ENCODE measurements around the gene SPACA4.

DNA sequence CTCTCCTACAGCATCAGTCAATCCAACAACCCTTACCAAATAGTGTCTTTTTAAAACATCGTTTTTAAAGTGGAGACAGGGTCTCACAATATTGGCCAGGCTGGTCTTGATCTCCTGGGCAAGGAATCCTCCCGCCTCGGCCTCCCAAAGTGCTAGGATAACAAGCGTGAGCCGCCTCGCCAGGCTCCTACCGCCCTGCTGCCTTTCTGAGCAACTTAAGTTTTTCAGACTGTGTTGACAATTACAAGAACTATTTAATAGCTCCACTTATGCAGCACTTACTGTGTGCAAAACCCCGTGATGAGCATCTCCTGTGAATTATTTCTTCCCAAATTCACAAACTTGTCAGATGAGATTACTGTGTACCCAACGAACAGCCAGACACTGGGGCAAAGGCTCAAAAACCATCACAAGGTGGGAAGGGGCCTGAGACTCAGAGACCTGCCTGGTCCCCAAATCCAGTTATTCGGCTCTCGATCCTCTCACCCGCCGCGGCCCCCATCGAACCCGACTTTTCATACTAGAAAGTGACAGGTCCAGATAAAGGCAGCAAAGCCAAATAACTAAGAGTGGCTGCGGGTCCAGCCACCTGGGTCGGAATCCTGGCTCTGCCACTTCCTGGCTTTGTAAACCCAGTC lies 11.9 kb downstream of the SPACA4 start:
- TF ChIP-seq, protein P1, sequence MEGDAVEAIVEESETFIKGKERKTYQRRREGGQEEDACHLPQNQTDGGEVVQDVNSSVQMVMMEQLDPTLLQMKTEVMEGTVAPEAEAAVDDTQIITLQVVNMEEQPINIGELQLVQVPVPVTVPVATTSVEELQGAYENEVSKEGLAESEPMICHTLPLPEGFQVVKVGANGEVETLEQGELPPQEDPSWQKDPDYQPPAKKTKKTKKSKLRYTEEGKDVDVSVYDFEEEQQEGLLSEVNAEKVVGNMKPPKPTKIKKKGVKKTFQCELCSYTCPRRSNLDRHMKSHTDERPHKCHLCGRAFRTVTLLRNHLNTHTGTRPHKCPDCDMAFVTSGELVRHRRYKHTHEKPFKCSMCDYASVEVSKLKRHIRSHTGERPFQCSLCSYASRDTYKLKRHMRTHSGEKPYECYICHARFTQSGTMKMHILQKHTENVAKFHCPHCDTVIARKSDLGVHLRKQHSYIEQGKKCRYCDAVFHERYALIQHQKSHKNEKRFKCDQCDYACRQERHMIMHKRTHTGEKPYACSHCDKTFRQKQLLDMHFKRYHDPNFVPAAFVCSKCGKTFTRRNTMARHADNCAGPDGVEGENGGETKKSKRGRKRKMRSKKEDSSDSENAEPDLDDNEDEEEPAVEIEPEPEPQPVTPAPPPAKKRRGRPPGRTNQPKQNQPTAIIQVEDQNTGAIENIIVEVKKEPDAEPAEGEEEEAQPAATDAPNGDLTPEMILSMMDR (IDR thresholded peaks at IDR 0.05) = no peak
- no peak for TF ChIP-seq POLR2A (IDR thresholded peaks at IDR 0.05)

Data from body of pancreas (tissue), 4 donors.